ENCODE results near the gene AIG1. TPM values are rescaled to one million over a fixed set of nuclear protein-coding genes. Genes with fewer than 3 reads are reported as not detected.
"Not testable (repeated sequence)": the region's sequence is repeated elsewhere in the genome, so short reads cannot be mapped to it uniquely, and the experiment has no call there.

AIG1 gene, protein sequence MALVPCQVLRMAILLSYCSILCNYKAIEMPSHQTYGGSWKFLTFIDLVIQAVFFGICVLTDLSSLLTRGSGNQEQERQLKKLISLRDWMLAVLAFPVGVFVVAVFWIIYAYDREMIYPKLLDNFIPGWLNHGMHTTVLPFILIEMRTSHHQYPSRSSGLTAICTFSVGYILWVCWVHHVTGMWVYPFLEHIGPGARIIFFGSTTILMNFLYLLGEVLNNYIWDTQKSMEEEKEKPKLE
- total RNA-seq, result 10 to 100 TPM; 18.1 to 47.3 (median 22.9) TPM

DNA sequence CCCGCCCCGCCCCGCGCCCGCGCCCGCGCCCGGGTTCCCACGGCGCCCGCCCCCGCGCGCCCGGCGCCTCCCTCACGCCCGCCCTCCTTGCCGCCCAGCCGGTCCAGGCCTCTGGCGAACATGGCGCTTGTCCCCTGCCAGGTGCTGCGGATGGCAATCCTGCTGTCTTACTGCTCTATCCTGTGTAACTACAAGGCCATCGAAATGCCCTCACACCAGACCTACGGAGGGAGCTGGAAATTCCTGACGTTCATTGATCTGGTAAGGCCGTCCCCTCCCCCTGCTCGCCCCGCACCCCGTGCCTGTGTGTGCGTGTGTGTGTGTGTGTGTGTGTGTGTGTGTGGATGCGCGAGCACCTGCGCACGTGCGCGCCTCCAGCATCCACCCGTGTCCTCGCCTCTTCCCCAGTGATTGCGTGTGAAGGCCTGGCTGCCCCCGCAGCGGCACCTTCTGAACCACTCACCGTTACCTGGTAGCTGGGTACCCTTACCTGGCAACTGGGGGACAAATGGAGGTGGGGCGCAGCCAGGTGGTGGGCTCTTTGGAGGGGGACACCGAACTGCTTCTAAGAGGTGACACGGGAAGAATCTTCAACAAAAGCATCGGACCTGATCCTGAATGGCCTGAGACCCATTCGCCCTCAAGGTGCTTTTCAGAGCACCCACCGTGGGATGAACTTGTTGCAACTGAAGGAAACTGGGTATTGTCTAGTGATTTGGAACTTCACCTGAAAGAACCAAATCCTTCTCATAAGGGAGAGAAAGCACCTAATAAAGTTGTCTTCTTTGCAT is at the start of gene AIG1:
AIG1 (plus strand) TSS at position 84 of the 791 bp plus-strand sequence; CDS start at position 121, 37 bp downstream.
- DNase-seq (ENCODE audit: low spot score) (peak; percentile 29), ATAC-seq (ENCODE audit: low FRiP score) (peak; percentile 67)
- TF ChIP-seq, protein P1, sequence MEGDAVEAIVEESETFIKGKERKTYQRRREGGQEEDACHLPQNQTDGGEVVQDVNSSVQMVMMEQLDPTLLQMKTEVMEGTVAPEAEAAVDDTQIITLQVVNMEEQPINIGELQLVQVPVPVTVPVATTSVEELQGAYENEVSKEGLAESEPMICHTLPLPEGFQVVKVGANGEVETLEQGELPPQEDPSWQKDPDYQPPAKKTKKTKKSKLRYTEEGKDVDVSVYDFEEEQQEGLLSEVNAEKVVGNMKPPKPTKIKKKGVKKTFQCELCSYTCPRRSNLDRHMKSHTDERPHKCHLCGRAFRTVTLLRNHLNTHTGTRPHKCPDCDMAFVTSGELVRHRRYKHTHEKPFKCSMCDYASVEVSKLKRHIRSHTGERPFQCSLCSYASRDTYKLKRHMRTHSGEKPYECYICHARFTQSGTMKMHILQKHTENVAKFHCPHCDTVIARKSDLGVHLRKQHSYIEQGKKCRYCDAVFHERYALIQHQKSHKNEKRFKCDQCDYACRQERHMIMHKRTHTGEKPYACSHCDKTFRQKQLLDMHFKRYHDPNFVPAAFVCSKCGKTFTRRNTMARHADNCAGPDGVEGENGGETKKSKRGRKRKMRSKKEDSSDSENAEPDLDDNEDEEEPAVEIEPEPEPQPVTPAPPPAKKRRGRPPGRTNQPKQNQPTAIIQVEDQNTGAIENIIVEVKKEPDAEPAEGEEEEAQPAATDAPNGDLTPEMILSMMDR (IDR thresholded peaks at IDR 0.05), result no peak

DNA sequence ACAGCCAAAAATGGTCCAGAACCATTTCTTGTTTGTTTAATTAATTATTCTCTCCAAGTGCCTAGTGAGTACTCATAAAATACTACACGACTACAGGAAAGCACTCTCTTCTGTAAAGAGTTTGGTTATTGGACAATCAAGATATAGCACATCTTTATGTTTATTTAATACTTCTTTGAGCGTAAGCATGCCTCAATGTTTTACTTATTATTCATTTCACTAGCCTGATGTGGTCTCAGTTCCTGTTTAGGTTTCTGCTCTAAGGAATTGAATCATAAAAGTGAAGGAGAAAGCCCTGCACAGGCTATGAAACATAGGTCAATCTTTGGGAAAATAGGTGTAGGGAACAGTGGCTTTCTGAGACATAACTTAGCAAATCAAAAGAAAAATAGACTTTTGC is 45.9 kb upstream of the AIG1 start:
- TF ChIP-seq, protein P1 (IDR thresholded peaks at IDR 0.05), result no peak
- ATAC-seq (ENCODE audit: low FRiP score), result no peak

DNA sequence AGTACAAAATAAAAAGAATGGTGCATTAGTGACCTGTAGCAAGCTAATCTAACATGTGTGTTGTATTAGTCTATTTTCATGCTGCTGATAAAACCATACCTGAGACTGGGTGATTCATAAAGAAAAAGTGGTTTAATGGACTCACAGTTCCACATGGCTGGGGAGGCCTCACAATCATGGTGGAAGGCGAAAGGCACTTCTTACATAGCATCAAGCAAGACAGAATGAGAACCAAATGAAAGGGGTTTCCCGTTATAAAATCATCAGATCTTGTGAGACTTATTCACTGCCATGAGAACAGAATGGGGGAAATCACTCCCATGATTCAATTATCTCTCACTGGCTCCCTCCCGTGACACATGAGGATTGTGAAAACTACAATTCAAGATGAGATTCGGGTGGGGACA is 45.4 kb upstream of the AIG1 start:
- TF ChIP-seq, protein P1 (IDR thresholded peaks at IDR 0.05), result no peak
- ATAC-seq (ENCODE audit: low FRiP score), result no peak
- no peak for DNase-seq (ENCODE audit: low spot score)

More for the DNA sequence above, 45.9 kb upstream of the AIG1 start:
- DNase-seq (ENCODE audit: low spot score), result no peak

DNA sequence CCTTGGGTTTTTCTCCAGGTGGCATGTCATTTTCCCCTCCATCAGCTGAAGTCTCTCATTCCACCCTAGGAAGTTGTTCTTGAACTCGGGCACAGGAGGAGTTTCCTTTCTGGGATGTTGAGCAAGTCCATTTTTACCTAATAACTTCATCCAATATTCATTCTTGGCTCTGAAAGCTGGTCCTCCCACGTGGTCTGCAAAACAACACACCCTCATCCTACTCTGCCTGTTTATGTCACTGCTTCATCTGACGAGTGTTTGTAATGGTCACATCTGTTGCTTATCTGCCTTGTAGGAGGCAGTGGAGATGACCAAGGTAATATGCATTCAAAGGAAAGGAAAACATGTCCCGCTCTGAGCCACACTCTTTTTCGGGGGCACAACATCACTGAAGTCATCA is 41.7 kb upstream of the AIG1 start:
- TF ChIP-seq, protein P1 (IDR thresholded peaks at IDR 0.05), result no peak
- DNase-seq (ENCODE audit: low spot score) (no peak), ATAC-seq (ENCODE audit: low FRiP score) (no peak)

DNA sequence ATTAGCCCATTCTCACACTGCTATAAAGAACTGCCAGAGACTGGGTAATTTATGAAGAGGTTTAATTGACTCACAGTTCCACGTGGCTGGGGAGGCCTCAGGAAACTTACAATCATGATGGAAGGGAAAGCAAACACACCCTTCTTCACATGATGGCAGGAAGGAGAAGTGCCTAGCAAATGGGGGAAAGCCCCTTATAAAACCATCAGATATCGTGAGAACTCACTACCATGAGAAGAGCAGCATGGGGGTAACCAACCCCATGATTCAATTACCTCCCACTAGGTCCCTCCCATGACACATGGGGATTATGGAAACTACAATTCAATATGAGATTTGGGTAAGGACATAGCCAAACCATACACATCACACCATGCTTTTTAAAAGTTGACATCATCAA is 39.8 kb upstream of the AIG1 start:
- not testable (repeated sequence) for ATAC-seq (ENCODE audit: low FRiP score); DNase-seq (ENCODE audit: low spot score)

DNA sequence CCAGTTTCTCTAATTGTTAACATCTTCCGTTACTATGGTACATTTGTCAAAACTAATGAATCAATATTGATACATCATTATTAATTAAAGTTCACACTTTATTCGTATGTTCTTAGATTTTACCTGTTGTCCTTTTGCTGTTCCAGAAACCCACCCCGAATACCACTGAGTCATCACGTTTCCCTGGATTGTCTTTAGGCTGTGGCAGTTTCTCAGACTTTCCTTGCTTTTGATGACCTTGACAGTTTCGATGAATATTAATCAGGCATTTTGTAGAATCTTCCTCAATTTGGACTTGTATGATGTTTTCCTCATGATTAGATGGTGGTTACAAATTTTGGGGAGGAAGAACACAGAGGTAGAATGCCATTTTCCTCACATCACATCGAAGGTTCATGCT is 39.1 kb upstream of the AIG1 start:
- TF ChIP-seq, protein P1 (IDR thresholded peaks at IDR 0.05), result no peak
- DNase-seq (ENCODE audit: low spot score) (no peak), ATAC-seq (ENCODE audit: low FRiP score) (no peak)

DNA sequence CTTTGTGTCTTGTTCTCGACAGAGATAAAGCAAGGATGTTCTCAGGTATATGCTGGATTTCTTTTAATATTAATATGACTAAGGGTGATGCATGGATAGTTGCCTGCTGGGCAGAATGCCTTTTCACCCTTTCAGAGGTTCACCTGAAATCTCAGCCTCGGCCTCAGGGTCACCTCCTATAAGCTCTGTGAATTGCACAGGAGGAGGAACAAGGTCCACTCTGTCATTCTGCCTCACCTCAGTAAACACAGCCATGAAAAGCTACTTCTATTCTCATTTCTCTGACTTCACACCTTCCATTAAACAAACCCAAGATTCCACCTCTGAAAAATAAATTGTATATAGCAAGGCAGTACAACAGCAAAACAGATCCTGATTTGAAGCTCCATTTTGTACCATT is 38.1 kb upstream of the AIG1 start:
- TF ChIP-seq, protein P1 (IDR thresholded peaks at IDR 0.05), result no peak
- no peak for ATAC-seq (ENCODE audit: low FRiP score)
- no peak for DNase-seq (ENCODE audit: low spot score)

Data from omental fat pad (tissue), 4 donors.